Measurements from ENCODE around the gene CCDC177.

The CCDC177 gene

GRCh38 chr14:69553252-69553651 is 21.4 kb downstream of the CCDC177 start:
- DNase-seq (ENCODE audit: low read depth), result no peak
- H3K4me3 ChIP-seq (ENCODE audit: low read depth, low read length), result no peak overlapping the region
- no peak for TF ChIP-seq CTCF (IDR thresholded peaks at IDR 0.05; ENCODE audit: insufficient read depth, low read depth, low read length, missing control alignments)

GRCh38 chr14:69551511-69551910 is 23.2 kb downstream of the CCDC177 start:
- no peak for DNase-seq (ENCODE audit: low read depth)
- H3K4me3 ChIP-seq (ENCODE audit: low read depth, low read length), result no peak overlapping the region
- TF ChIP-seq CTCF (IDR thresholded peaks at IDR 0.05; ENCODE audit: insufficient read depth, low read depth, low read length, missing control alignments), result no peak

- H3K4me3 ChIP-seq (ENCODE audit: low read depth, low read length), result no peak overlapping the region
- no peak for DNase-seq (ENCODE audit: low read depth)
- TF ChIP-seq CTCF (IDR thresholded peaks at IDR 0.05; ENCODE audit: insufficient read depth, low read depth, low read length, missing control alignments), result no peak
These were observed 26.1 kb downstream of the CCDC177 start for GRCh38 chr14:69548566-69548965.

GRCh38 chr14:69547701-69548348 is 26.8 kb downstream of the CCDC177 start:
- no peak overlapping the region for H3K4me3 ChIP-seq (ENCODE audit: low read depth, low read length)

GRCh38 chr14:69543341-69544115 is 31.1 kb downstream of the CCDC177 start:
- TF ChIP-seq CTCF (IDR thresholded peaks at IDR 0.05; ENCODE audit: insufficient read depth, low read depth, low read length, missing control alignments), result no peak
- peak; percentile 72 for DNase-seq (ENCODE audit: low read depth)
- no peak overlapping the region for H3K4me3 ChIP-seq (ENCODE audit: low read depth, low read length)

More at GRCh38 chr14:69547701-69548348, 26.8 kb downstream of the CCDC177 start:
- no peak for DNase-seq (ENCODE audit: low read depth)
- peak; percentile 67 for TF ChIP-seq CTCF (IDR thresholded peaks at IDR 0.05; ENCODE audit: insufficient read depth, low read depth, low read length, missing control alignments)

GRCh38 chr14:69542311-69542710 is 32.4 kb downstream of the CCDC177 start:
- TF ChIP-seq CTCF (IDR thresholded peaks at IDR 0.05; ENCODE audit: insufficient read depth, low read depth, low read length, missing control alignments), result no peak
- H3K4me3 ChIP-seq (ENCODE audit: low read depth, low read length), result no peak overlapping the region

More at GRCh38 chr14:69542311-69542710, 32.4 kb downstream of the CCDC177 start:
- no peak for DNase-seq (ENCODE audit: low read depth)

Data from GM12865 (cell line).